Stimulated activated CD4-positive, alpha-beta T cell treated with anti-CD3 and anti-CD28 coated beads, Interleukin-4, amount 100 ng/mL, for 48 hours (primary cell): ENCODE measurements around the gene RXRA.

ENCODE experiments used
- DNase-seq, 2 donors: peaks; one replicate each; pipeline ENCODE4 v3.0.0-alpha.2; 2020; ENCODE audit warnings: low read depth in 2 of 2

The RXRA gene

DNA sequence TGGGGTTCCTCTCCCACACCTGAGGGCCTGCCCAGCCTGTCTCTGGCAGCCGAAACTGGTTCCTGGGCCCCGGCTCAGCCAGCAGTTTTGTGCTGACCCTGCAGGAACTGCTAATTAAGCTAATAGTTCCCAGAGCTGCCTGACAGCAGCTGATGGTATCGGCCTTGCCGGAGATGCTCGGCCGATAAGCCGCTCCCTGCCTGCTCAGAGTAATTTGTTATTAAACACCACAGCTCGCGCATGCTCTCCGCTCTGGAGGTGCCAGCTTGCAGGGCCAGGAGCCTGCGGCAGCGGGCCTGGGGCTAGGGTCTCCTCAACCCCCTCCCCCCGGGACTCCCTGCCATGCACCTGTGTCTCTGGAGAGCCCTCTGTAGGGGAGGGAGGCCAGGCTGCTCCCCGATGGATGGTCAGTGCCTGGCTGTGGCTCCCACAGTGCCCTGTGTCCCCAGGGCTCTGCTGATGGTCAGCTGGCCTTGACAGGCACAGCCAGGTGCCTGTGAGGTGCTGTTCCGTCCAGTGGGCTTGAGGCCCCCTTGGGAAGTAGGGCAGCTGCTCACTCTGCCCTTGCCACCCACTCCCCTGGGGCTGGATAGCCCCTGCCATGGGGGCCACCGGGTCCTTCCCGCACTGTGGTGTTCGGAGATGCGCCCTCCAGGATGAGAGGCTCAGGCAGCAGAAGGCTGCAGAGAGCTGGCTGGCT, 41.7 kb downstream of the RXRA start:
- DNase-seq = no peak

GRCh38 chr9:134368571-134368970, 42.3 kb downstream of the RXRA start:
- DNase-seq = no peak

DNA sequence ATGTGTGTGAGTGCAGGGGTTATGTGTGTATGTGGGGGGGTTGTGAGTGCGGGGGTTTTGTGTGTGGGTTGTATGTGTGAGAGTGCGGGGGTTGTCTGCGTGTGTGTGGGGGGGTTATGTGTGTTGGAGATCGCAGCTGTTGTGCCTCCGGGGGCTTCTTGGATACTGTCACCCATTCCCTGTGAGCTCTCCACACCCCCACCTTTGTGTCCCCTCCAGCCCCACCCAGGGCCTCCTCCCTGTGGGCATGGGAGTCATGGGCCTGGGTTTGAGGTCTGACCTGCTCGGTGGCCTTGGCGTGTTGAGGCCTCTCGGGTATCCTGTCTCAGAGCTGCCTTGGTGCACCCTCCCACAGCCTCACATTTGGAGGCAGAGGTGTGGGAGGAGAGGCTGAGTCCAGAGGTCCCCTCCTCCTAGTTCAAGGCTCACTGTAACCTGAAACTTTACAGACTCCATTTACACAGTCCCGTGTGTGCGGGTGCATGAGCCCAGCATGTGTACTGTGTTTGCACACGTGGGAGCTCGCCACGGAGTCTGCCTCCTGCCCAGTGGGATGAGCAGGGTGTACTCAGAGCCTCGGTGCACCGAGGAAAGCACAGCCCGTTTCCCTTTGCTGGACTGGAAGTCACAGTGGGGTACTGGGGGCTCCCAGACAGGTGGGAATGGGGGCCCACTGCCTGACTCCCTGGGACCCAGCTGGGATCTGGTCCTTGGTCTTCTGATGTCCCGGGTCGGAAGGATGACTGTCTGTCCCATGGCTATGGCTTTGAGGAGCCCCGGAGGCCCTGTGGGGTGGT, 43.4 kb downstream of the RXRA start:
- DNase-seq = no peak

DNA sequence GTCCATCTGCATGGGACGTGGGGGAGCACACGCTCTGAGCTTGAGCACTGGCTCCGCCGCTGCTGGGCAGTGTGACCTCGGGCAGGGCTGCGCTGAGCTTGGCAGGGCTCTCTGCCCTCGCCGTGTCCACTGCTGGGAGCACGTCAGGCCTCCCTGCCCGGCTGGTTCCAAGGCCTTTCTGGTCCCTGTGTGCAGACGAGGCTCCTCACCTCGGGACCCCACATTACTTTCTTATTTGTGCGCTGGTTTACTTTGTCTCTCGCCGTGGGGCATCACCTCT, 43.9 kb downstream of the RXRA start:
- no peak for DNase-seq

DNA sequence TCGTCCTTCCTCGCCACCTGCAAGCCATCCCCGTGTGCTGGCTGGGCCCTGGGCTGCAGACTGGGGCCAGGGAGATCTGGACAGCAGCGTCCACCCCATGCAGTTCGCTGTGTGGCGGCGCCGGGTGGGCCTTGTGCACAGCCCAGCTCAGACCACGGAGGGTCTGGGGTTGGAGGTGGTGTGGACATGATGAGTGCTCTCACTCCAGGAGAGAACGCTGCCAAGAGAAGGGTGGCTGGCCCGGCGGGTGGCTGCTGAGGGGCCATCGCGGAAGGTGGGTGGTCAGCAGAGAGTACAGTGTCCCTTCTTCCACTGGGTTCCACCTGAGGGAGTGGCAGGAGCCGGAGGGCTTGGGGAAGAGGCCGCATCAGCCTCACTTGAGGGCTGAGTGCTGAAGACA, 44.4 kb downstream of the RXRA start:
- DNase-seq = no peak

- DNase-seq = no peak
These were observed 45.5 kb downstream of the RXRA start for GRCh38 chr9:134371731-134372130.

DNA sequence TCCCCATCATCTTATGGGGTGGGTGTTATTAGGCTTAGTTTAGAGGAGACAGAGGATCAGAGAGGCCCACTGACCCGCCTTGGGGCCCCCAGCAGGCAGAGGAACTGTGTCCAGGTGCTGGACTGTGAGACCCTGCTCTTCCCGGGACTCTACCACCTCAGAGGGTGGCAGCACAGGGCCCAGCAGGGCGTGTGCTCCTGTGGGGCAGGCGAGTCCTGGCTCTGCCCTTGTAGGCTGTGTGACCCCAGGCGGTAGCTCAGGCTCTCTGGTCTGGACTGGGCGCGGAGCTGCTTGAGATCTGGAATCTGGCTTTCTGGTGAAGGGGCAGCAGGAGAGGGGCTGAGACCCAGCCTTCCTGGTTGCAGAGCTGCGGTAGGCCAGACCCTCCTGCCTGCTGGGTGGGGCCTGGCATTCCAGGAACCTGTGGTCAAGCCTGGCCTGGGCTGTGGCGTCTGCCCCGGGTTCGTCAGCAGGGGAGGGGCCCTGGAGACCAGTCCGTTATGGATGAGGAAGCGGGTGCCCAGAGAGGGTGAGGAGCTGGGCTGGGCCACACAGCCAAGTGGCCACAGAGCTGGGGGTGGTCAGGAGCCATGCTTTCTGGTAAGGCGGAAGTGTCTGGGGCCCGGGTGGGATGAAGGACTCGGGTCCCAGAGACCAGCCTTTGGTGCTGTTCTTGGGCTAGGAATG, 46.5 kb downstream of the RXRA start:
- DNase-seq = no peak

DNA sequence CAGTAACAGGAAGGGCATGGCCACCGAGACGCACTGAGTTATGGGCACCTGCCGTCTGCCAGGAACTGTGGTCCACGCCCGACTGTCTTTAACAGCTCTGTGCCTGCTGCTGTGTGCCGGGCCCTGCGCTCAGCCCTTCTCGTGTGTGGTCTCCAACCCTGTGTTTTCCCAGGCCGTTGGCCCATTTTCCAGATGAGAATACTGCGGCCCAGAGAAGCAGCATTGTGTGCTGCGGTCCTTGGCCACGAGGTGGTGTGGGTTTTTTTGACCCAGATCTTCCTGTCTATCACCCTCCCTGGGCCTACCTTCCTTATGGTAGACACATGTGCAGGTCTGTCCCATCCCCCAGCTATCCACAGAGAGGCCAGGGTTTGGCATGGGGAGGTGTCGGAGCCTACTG, 47.0 kb downstream of the RXRA start:
- DNase-seq = no peak

DNA sequence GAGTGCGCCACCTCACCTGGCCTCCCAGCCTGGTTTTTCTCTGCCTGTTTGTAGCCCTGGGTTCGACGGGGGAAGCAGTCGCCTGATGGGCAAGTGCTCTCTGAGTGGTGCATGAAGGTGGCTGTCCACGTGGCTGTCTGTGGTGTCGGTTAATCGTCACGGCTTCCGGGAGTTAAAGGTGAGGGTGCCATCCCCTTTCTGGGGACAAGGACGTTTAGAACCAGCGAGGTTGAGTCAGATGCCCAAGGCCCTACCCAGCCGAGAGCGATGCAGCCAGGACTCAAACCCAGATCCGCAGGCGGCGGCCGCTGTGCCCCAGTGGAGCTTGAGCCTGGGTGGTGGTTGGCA, 47.7 kb downstream of the RXRA start:
- DNase-seq = no peak

DNA sequence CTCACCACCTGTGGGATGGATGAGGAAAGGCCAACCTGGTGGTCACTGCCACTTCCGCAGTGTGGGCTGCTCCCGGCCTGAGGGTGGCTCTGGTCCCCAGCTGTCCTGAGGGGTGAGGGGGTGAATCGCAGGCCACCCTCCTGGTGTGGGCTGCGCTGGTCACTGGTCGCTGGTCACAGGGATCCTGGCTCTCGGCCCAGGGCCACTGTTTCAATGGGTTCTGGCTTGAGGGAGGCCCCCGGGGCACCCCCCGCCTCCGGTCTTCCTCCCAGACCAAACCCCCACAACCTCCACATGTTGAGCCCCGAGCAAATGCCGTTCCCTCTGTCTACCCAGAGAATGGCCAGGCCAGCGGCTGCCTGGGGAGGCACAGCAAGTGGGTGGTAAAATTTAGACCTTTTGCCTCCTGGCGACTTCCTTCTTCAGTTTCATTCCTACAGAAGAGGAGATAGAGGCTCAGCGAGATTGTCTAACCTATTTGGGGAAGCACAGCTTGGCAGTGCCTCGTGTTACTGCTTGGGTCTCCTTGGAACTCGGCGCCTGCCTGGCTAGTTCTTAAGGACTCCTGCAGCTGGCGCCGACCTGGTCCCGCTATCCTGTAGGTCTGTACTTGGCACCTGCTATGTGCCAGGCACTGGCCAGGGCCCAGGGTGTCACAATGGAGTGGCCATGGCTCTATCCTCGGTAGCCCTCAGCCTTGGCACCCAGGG, 48.2 kb downstream of the RXRA start:
- no peak for DNase-seq

DNA sequence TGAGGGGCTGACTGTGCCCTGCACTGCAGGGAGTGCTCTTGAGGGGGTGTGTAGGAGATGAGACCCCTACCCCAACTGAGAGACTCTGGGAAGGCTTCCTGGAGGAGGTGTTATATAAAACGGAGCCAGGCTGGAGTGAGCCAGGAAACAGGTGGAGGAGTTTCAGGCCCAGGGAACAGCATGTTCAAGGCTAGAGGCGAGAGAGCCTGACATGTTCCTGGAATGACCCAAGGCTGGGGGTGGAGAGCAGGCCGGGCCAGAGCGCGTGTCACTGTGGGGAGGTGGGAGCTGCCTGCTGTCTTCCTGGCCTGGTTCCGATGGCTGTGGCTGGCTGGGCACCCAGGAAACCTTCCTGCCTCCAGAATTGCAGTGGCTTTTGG, 48.7 kb downstream of the RXRA start:
- DNase-seq = no peak

- no peak for DNase-seq
These were observed 49.5 kb downstream of the RXRA start for GRCh38 chr9:134375430-134376385.

- DNase-seq = no peak
These were observed 50.3 kb downstream of the RXRA start for GRCh38 chr9:134376386-134377142.

GRCh38 chr9:134377143-134377484, 50.9 kb downstream of the RXRA start:
- DNase-seq = no peak

DNA sequence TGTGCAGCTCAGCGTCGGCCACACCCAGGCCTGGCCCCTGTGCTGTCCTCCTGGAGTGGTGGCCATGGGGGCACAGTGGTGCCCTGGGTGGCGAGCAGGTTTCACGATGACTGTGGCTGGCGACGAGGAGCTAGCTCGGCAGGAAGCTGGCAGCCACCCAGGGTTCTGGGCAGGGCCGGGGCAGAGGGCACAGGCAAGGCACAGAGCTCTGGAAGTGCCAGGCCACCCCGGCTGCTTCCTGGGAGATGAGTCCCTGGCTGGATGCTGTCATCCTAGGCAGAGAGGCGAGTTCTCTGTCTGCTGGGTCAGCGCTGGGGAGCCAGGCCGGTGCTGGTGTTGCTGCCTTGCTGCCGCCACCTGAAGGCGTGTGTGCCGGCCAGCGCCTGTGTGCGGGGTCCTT, 51.7 kb downstream of the RXRA start:
- DNase-seq = no peak

DNA sequence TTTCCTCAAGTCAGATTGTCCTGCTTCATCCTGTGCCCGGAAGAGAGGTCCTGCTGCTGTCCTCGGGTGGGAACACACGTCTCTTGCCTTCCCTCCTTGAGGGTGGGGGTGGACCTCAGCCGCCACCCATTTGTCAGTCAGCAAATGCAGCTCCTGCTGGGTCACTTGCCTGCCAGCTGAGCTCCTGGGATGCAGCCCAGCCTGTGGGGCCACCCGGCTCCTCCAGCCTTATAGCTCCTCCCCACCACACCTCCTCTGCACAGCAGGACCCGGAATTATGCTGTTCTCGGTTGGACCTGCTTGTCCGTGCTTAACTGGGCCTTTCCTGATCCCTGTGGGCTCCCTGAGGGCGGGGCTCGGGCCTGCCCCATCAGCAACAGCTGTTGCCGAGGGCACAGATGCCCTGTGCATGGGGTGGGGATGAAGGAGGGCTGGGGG, 52.7 kb downstream of the RXRA start:
- DNase-seq = no peak

- no peak for DNase-seq
These were observed 53.6 kb downstream of the RXRA start for GRCh38 chr9:134379831-134380365.

GRCh38 chr9:134380542-134381271, 54.5 kb downstream of the RXRA start:
- no peak for DNase-seq

GRCh38 chr9:134381272-134381661, 55.0 kb downstream of the RXRA start:
- no peak for DNase-seq
